ENCODE measurements around the gene ATE1. TPM values are rescaled to one million over a fixed set of nuclear protein-coding genes. Genes with fewer than 3 reads are reported as not detected.

ATE1 gene
- total RNA-seq, 3 donors from 2014 or later (not counting 1 experiment from before 2014, with no cell fraction given) = 30.4 to 40.6 (median 30.5) TPM

- ATAC-seq (no peak), DNase-seq (no peak)
- Histone ChIP-seq H3K27ac (ENCODE audit: low read length) (no peak overlapping the region), H3K4me3 (ENCODE audit: low read length) (no peak overlapping the region), H3K9me3 (ENCODE audit: control insufficient read depth, insufficient read depth, low read length) (no peaks in the 10 kb centered on the region), H3K27me3 (ENCODE audit: control insufficient read depth, insufficient read depth, low read length) (no peaks in the 10 kb centered on the region), H3K4me1 (ENCODE audit: control insufficient read depth, insufficient read depth, low read length) (no peaks in the 10 kb centered on the region), H3K36me3 (ENCODE audit: control insufficient read depth, insufficient read depth, low read length) (peaks cover 36% of the 10 kb centered on the region)
- no peak for TF ChIP-seq CTCF (IDR thresholded peaks at IDR 0.05)
- Mint-ChIP-seq H3K9me3 (no peaks in the 10 kb centered on the region), H3K27ac (no peak overlapping the region), H3K4me3 (no peak overlapping the region), H3K27me3 (ENCODE audit: low read depth in 2 of 2) (no peaks in the 10 kb centered on the region), H3K36me3 (peaks cover 6% of the 10 kb centered on the region), H3K4me1 (no peaks in the 10 kb centered on the region)
- intact Hi-C loops (cut with micrococcal nuclease) = no loop called here
- 100% methylated on average over 2 of the region's 2 CpGs for WGBS (ENCODE audit: insufficient coverage)
These were observed 33.6 kb upstream of the ATE1 start for GRCh38 chr10:121961456-121961855.

- H3K27ac ChIP-seq (ENCODE audit: low read length) = no peak overlapping the region
- no peak overlapping the region for H3K27ac Mint-ChIP-seq
- DNase-seq (no peak), ATAC-seq (no peak)
- H3K4me3 ChIP-seq (ENCODE audit: low read length) = no peak overlapping the region
- intact Hi-C loops (cut with micrococcal nuclease) = no loop called here
- H3K27me3 ChIP-seq (ENCODE audit: control insufficient read depth, insufficient read depth, low read length) = no peaks in the 10 kb centered on the region
- TF ChIP-seq CTCF (IDR thresholded peaks at IDR 0.05) = no peak
- H3K9me3 Mint-ChIP-seq = no peaks in the 10 kb centered on the region
- H3K36me3 ChIP-seq (ENCODE audit: control insufficient read depth, insufficient read depth, low read length) = peaks cover 23% of the 10 kb centered on the region
- no peaks in the 10 kb centered on the region for H3K27me3 Mint-ChIP-seq (ENCODE audit: low read depth in 2 of 2)
- H3K36me3 Mint-ChIP-seq = no peaks in the 10 kb centered on the region
- H3K4me3 Mint-ChIP-seq = no peak overlapping the region
- H3K9me3 ChIP-seq (ENCODE audit: control insufficient read depth, insufficient read depth, low read length) = no peaks in the 10 kb centered on the region
- WGBS (ENCODE audit: insufficient coverage) = 88% methylated on average over 1 of the region's 3 CpGs
- H3K4me1 ChIP-seq (ENCODE audit: control insufficient read depth, insufficient read depth, low read length) = no peaks in the 10 kb centered on the region
- H3K4me1 Mint-ChIP-seq = no peaks in the 10 kb centered on the region
These were observed 31.8 kb upstream of the ATE1 start for GRCh38 chr10:121959671-121960070.

DNA sequence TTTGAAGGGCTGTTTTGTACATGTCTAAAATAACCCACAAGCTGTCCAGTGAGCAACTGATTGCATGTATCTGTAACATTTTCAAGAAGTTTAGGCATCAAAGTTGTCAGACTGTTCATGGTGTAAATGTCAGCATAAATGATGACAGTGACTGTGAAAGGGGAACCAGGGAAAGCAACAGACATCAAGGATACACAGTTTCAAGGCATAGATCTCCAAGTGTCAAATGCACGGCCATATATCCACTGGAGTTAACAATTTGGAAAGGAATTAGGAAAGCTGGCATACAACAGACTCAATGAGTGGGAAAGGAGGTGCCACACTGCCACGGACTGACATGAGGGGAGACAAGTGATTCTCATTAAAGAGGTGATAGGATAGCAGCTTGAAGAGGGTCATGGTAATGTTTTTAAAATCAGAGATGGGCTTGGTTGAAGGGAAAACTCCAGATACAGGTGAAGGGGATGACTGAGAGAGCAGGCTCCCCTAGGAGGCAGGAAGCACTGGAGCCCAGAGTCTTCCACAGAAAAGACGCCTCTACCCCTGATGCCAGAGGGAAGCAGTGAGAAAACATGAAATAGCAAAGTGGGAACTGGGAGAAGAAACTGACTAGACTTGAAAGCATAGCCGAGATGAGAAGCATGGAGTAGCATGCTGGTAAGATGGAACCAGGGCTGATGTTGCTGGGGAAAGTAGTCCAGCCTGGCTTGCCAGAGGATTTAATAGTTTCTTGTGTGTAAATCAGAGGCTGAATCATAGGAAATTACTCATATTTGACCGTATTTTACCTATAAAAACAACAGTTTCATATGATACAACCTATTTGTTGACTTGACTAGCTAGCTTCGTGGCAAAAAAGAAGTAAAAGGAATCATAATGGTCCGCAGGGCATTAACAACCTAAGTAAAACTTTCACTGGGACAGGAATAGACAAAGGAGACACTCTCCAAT is 28.6 kb upstream of the ATE1 start:
- H3K4me3 Mint-ChIP-seq = no peak overlapping the region
- Histone ChIP-seq H3K27ac (ENCODE audit: low read length) (no peak overlapping the region), H3K27me3 (ENCODE audit: control insufficient read depth, insufficient read depth, low read length) (no peaks in the 10 kb centered on the region), H3K36me3 (ENCODE audit: control insufficient read depth, insufficient read depth, low read length) (peaks cover 18% of the 10 kb centered on the region), H3K4me1 (ENCODE audit: control insufficient read depth, insufficient read depth, low read length) (no peaks in the 10 kb centered on the region), H3K9me3 (ENCODE audit: control insufficient read depth, insufficient read depth, low read length) (no peaks in the 10 kb centered on the region), H3K4me3 (ENCODE audit: low read length) (no peak overlapping the region)
- no peaks in the 10 kb centered on the region for H3K36me3 Mint-ChIP-seq
- DNase-seq = no peak
- H3K4me1 Mint-ChIP-seq = no peaks in the 10 kb centered on the region
- no peak overlapping the region for H3K27ac Mint-ChIP-seq
- no peak for TF ChIP-seq CTCF (IDR thresholded peaks at IDR 0.05)
- ATAC-seq = no peak
- WGBS (ENCODE audit: insufficient coverage) = 90% methylated on average over 7 of the region's 7 CpGs
- H3K9me3 Mint-ChIP-seq = no peaks in the 10 kb centered on the region
- intact Hi-C loops (cut with micrococcal nuclease) = no loop called here
- no peaks in the 10 kb centered on the region for H3K27me3 Mint-ChIP-seq (ENCODE audit: low read depth in 2 of 2)
